A549 (cell line): ENCODE results near the gene MT1H. TPM values are rescaled to one million over a fixed set of nuclear protein-coding genes. Genes with fewer than 3 reads are reported as not detected.
A peak's percentile ranks its signal among the peaks of the same experiment; 100 is the strongest.

Experiments
- ATAC-seq, 2 experiments: fragments of 200-7000 bp in 1 of 2; fragments of >200 bp in 1 of 2; cut with Nextera tagmentation in 1 of 2; cut with Tn5 transposase in 1 of 2; 3 replicates each; pipeline versions ENCODE4 v1.8.0 to v1.9.1; 2018 to 2020; ENCODE audit warnings: mild to moderate bottlenecking in 1 of 2, moderate library complexity in 1 of 2
- CTCF ChIA-PET: fragments of 300-600 bp; sonication (Branson Sonifier 250); formaldehyde crosslinking; extraction: SDS; loops from one replicate; lab custom pipeline; 2021; ENCODE audit warnings: antibody characterized with exemption, inconsistent platforms; lab: Yijun Ruan, JAX
- POLR2A ChIA-PET: fragments of 350-600 bp; formaldehyde crosslinking; extraction: SDS; loops from one replicate; lab custom pipeline; 2021; ENCODE audit warnings: antibody characterized with exemption, inconsistent platforms; lab: Yijun Ruan, JAX
- DNase-seq, 2 experiments: peaks; one replicate each; pipeline versions ENCODE4 v3.0.0 to v3.0.0-alpha.2; 2011 to 2016; ENCODE audit warnings: low read depth in 1 of 2, low spot score in 1 of 2
- FAIRE-seq: peaks from 2 replicates; lab custom pipeline; 2011; peaks lifted over from hg19 to GRCh38; lab: Jason Lieb, UNC
- H3K27ac ChIP-seq, 2 experiments: fragments of >200 bp; sonication (Bioruptor Twin); formaldehyde crosslinking; 3 replicates each; pipeline ENCODE4 v1.5.1; 2016 to 2017
- H3K4me1 ChIP-seq: fragments of >200 bp; sonication (Bioruptor Twin); formaldehyde crosslinking; 3 replicates; pipeline ENCODE4 v1.6.1; 2016
- H3K4me2 ChIP-seq: fragments of >200 bp; sonication (Bioruptor Twin); formaldehyde crosslinking; 3 replicates; pipeline ENCODE4 v1.6.1; 2016
- H3K4me3 ChIP-seq: fragments of >200 bp; sonication (Bioruptor Twin); formaldehyde crosslinking; 3 replicates; pipeline ENCODE4 v1.5.1; 2016
- H3K9me3 ChIP-seq: fragments of >200 bp; sonication (Bioruptor Twin); formaldehyde crosslinking; 3 replicates; pipeline ENCODE4 v1.6.1; 2016
- BCL3 ChIP-seq: fragments of >200 bp; sonication (Bioruptor Twin); formaldehyde crosslinking; IDR thresholded peaks from 3 replicates; pipeline ENCODE4 v1.6.1; 2016
- CBX8 ChIP-seq: fragments of 200-600 bp; sonication (generic); IDR thresholded peaks from 2 replicates; pipeline ENCODE4 v1.6.1; 2016
- E2F6 ChIP-seq: IDR thresholded peaks from 2 replicates; pipeline ENCODE4 v1.6.1; 2012; ENCODE audit warnings: low read depth, borderline replicate concordance
- EHF ChIP-seq: fragments of 250-450 bp; sonication (Bioruptor Pico); IDR thresholded peaks from 2 replicates; pipeline ENCODE4 v1.5.0; 2020; ENCODE audit warnings: mild to moderate bottlenecking
- ELK1 ChIP-seq: fragments of 150-350 bp; IDR thresholded peaks from 2 replicates; pipeline ENCODE4 v1.6.1; 2014; ENCODE audit warnings: low read depth, mild to moderate bottlenecking, low read length
- HEYL ChIP-seq: fragments of 250-450 bp; sonication (Bioruptor Pico); IDR thresholded peaks from 2 replicates; pipeline ENCODE4 v1.8.0; 2021; ENCODE audit warnings: mild to moderate bottlenecking, moderate library complexity
- HOXA7 ChIP-seq: fragments of 250-450 bp; sonication (Bioruptor Pico); IDR thresholded peaks from 2 replicates; pipeline ENCODE4 v1.5.0; 2020; ENCODE audit warnings: mild to moderate bottlenecking, moderate library complexity
- JUN ChIP-seq, 2 experiments: fragments of >200 bp; sonication (Bioruptor Twin); formaldehyde crosslinking; IDR thresholded peaks; 2 replicates in 1 of 2; 3 replicates in 1 of 2; pipeline ENCODE4 v1.6.1; 2016 to 2017
- KDM5A ChIP-seq: fragments of 200-600 bp; sonication (generic); IDR thresholded peaks from 2 replicates; pipeline ENCODE4 v1.6.1; 2016; ENCODE audit warnings: antibody characterized with exemption, mild to moderate bottlenecking
- MAFK ChIP-seq: fragments of 450-650 bp; IDR thresholded peaks from 2 replicates; pipeline ENCODE4 v1.6.1; 2014; ENCODE audit not compliant: partially characterized antibody
- MAX ChIP-seq: IDR thresholded peaks from 2 replicates; pipeline ENCODE4 v1.6.1; 2012
- MYC ChIP-seq: IDR thresholded peaks from 2 replicates; pipeline ENCODE4 v1.6.1; 2012; ENCODE audit warnings: mild to moderate bottlenecking, inconsistent platforms, low read length, improper control_type of control experiment, borderline replicate concordance
- NPAS2 ChIP-seq: fragments of 250-450 bp; sonication (Bioruptor Pico); IDR thresholded peaks from 2 replicates; pipeline ENCODE4 v1.8.0; 2022; ENCODE audit warnings: mild to moderate bottlenecking, moderate library complexity, borderline replicate concordance
- NR3C1 ChIP-seq: fragments of >200 bp; sonication (Bioruptor Twin); formaldehyde crosslinking; IDR thresholded peaks from 3 replicates; pipeline ENCODE4 v1.6.1; 2017
- PBX3 ChIP-seq: IDR thresholded peaks from 2 replicates; pipeline ENCODE4 v1.6.1; 2012
- PHF8 ChIP-seq: fragments of 200-600 bp; sonication (generic); IDR thresholded peaks from 2 replicates; pipeline ENCODE4 v1.6.1; 2016; ENCODE audit warnings: low read depth, mild to moderate bottlenecking, antibody characterized with exemption, moderate library complexity, borderline replicate concordance
- POLR2A ChIP-seq: IDR thresholded peaks from 2 replicates; pipeline ENCODE4 v1.6.1; 2012; ENCODE audit warnings: mild to moderate bottlenecking, low read length
- RAD21 ChIP-seq, 2 experiments: fragments of >200 bp in 1 of 2; sonication (Bioruptor Twin) in 1 of 2; formaldehyde crosslinking in 1 of 2; IDR thresholded peaks in 1 of 2; conservative IDR thresholded peaks in 1 of 2; 2 replicates in 1 of 2; 3 replicates in 1 of 2; pipeline ENCODE4 v1.6.1; 2012 to 2018; ENCODE audit warnings: inconsistent platforms in 1 of 2
- RFX5 ChIP-seq: fragments of 450-650 bp; IDR thresholded peaks from 2 replicates; pipeline ENCODE4 v1.7.1; 2014; ENCODE audit warnings: antibody characterized with exemption, mild to moderate bottlenecking, moderate library complexity
- RNF2 ChIP-seq: fragments of 200-600 bp; sonication (generic); IDR thresholded peaks from 2 replicates; pipeline ENCODE4 v1.6.1; 2016; ENCODE audit warnings: low read depth, mild to moderate bottlenecking, antibody characterized with exemption, moderate library complexity, borderline replicate concordance
- SMC3 ChIP-seq: fragments of >200 bp; sonication (Bioruptor Twin); formaldehyde crosslinking; IDR thresholded peaks from 3 replicates; pipeline ENCODE4 v1.6.1; 2018; ENCODE audit warnings: inconsistent platforms
- TFCP2L1 ChIP-seq: fragments of 250-450 bp; sonication (Bioruptor Pico); IDR thresholded peaks from 2 replicates; pipeline ENCODE4 v1.5.0; 2021; ENCODE audit warnings: mild to moderate bottlenecking
- ZC3H11A ChIP-seq: fragments of 450-650 bp; IDR thresholded peaks from 2 replicates; pipeline ENCODE4 v1.6.1; 2014; ENCODE audit warnings: antibody characterized with exemption, mild to moderate bottlenecking
- ZSCAN20 ChIP-seq: fragments of 250-450 bp; sonication (Bioruptor Pico); IDR thresholded peaks from 2 replicates; pipeline ENCODE4 v1.8.0; 2022; ENCODE audit warnings: mild to moderate bottlenecking, moderate library complexity
- WGBS: methylation state at CpG from one replicate; pipeline ENCODE4 v1.1.6; 2017; ENCODE audit errors: missing lambda C conversion rate; 5-methylcytosine and 5-hydroxymethylcytosine counted together
- polyA plus RNA-seq, 4 experiments: library from polyadenylated mRNA; depleted of rRNA in 3 of 4; stranded (reverse); fragments of >200 nt; fragmentation: RNase III in 1 of 4; extraction: RNeasy Plus Mini Kit Qiagen cat#74134 plus additional on column Dnase treatment in 1 of 4; gene quantifications; 2 replicates in 3 of 4; 3 replicates in 1 of 4; pipeline ENCODE4 v1.2.3, GENCODE V29; 2011 to 2017

MT1H gene
- polyA plus RNA-seq, 2 of the 4 experiments (the other 2 are of a cell fraction), result not detected

- H3K4me2 ChIP-seq, result peak within 1 kb of the TSS; percentile 88
- peaks cover 4% of the 10 kb centered on the region; the same call in 1 of the 3 replicates for H3K9me3 ChIP-seq
- H3K4me1 ChIP-seq, result peaks cover 9% of the 10 kb centered on the region; the same call in 2 of the 3 replicates
- FAIRE-seq (no peak), ATAC-seq (peak; percentile 96 to 99), DNase-seq (peak; percentile 85 to 89)
- peak within 1 kb of the TSS; percentile 60 for H3K4me3 ChIP-seq
- H3K27ac ChIP-seq, result peak within 1 kb of the TSS; percentile 84 to 85
- ChIA-PET POLR2A (interaction anchor here (0.6 to 6.5 kb wide), 17 partner anchors 10 to 231 kb away, joined by 3 to 185 read pairs (median 5); partner anchors contain the start of genes MT1F, MT2A, NUDT21 and OGFOD1), CTCF (interaction anchor here (0.7 to 6.2 kb wide), 5 partner anchors 8 to 81 kb away, joined by 4 to 42 read pairs (median 5); partner anchors contain the start of gene MT2A)
- TF ChIP-seq EHF (CRISPR knock-in tag), result no peak
- peak; percentile 52; the same call in 1 of the 2 replicates for TF ChIP-seq E2F6
- no peak for TF ChIP-seq RNF2
- TF ChIP-seq JUN (IDR thresholded peaks at IDR 0.05), result peak; percentile 85 to 87
- no peak for TF ChIP-seq TFCP2L1 (CRISPR knock-in tag)
- peak; percentile 58; the same call in 1 of the 2 replicates for TF ChIP-seq MYC
- TF ChIP-seq MAX, result peak; percentile 84
- no peak for TF ChIP-seq HEYL (CRISPR knock-in tag)
- no peak for TF ChIP-seq HOXA7 (CRISPR knock-in tag)
- no peak for TF ChIP-seq KDM5A
- peak; percentile 85 for TF ChIP-seq MAFK
- TF ChIP-seq POLR2A, result peak; percentile 75
- TF ChIP-seq SMC3, result no peak
- TF ChIP-seq ELK1, result no peak
- TF ChIP-seq ZC3H11A, result no peak
- peak; percentile 92 for TF ChIP-seq BCL3
- 2% methylated on average over 40 of the region's 49 CpGs for WGBS
These were observed 12.5 kb downstream of the MT1H start, which contains the start of gene MT1X for GRCh38 chr16:56681939-56682702. Gene MT1X (plus strand): TSS chr16:56682470. CDS start chr16:56682541, 71 bp downstream.

- CTCF ChIA-PET, result interaction anchor here (0.7 to 6.2 kb wide), 9 partner anchors 9 to 82 kb away, joined by 3 to 42 read pairs (median 4); partner anchors contain the start of gene MT2A
- Histone ChIP-seq H3K4me3 (peak overlapping the region; percentile 60), H3K27ac (peak overlapping the region; percentile 84 to 85), H3K9me3 (peaks cover 4% of the 10 kb centered on the region; the same call in 1 of the 3 replicates), H3K4me1 (peaks cover 9% of the 10 kb centered on the region; the same call in 2 of the 3 replicates), H3K4me2 (peak overlapping the region; percentile 88)
- no peak for TF ChIP-seq NR3C1
- TF ChIP-seq PHF8, result no peak
- no peak for TF ChIP-seq CBX8
- no peak for TF ChIP-seq ZSCAN20 (CRISPR knock-in tag)
- no peak for TF ChIP-seq PBX3
- no peak for TF ChIP-seq EHF (CRISPR knock-in tag)
- no peak for TF ChIP-seq HEYL (CRISPR knock-in tag)
- TF ChIP-seq RAD21 (conservative IDR thresholded peaks at IDR 0.05 in 1 of 2, IDR thresholded peaks at IDR 0.05 in 1 of 2), result no peak
- TF ChIP-seq NPAS2 (CRISPR knock-in tag), result no peak
- TF ChIP-seq ZC3H11A, result no peak
- TF ChIP-seq RFX5, result no peak
- peak; percentile 17 to 19; a peak in 5 of 6 replicates for ATAC-seq
- POLR2A ChIA-PET, result interaction anchor here (0.7 to 6.5 kb wide), 18 partner anchors 9 to 232 kb away, joined by 3 to 185 read pairs (median 5); partner anchors contain the start of genes MT1A, MT1F, MT2A and NUDT21
- no peak for FAIRE-seq
- 19% methylated on average over 7 of the region's 8 CpGs for WGBS
- no peak for DNase-seq
These were observed 13.2 kb downstream of the MT1H start for GRCh38 chr16:56682703-56683397.
